Trophoblast cell (in vitro differentiated cells and primary cell): Measurements from ENCODE around the gene CRELD2.

Source experiments
- DNase-seq, 2 donors: peaks; one replicate each; pipeline ENCODE4 v3.0.0-alpha.2; 2016
- H2AFZ ChIP-seq: 2 replicates; pipeline ENCODE4 v1.6.1; 2013; ENCODE audit warnings: low read length, moderate library complexity, mild to moderate bottlenecking; ENCODE audit not compliant: insufficient read depth, poor library complexity
- H2AK5ac ChIP-seq: 2 replicates; pipeline ENCODE4 v1.6.1; 2013; ENCODE audit warnings: mild to moderate bottlenecking, low read length
- H2BK120ac ChIP-seq: 2 replicates; pipeline ENCODE4 v1.6.1; 2013; ENCODE audit warnings: low read length, mild to moderate bottlenecking, moderate library complexity; ENCODE audit not compliant: insufficient read depth, poor library complexity
- H2BK12ac ChIP-seq: 2 replicates; pipeline ENCODE4 v1.6.1; 2013; ENCODE audit warnings: mild to moderate bottlenecking, low read length, moderate library complexity
- H2BK5ac ChIP-seq: 2 replicates; pipeline ENCODE4 v1.6.1; 2013; ENCODE audit warnings: low read length, low read depth, moderate library complexity, mild to moderate bottlenecking; ENCODE audit not compliant: poor library complexity
- H3K14ac ChIP-seq: 2 replicates; pipeline ENCODE4 v1.6.1; 2013; ENCODE audit warnings: mild to moderate bottlenecking, low read length
- H3K18ac ChIP-seq: 2 replicates; pipeline ENCODE4 v1.6.1; 2013; ENCODE audit warnings: mild to moderate bottlenecking, low read length
- H3K23ac ChIP-seq: 2 replicates; pipeline ENCODE4 v1.6.1; 2013; ENCODE audit warnings: low read length
- H3K27ac ChIP-seq: 2 replicates; pipeline ENCODE4 v1.5.1; 2013; ENCODE audit warnings: low read depth, mild to moderate bottlenecking, inconsistent platforms, low read length, moderate library complexity
- H3K27me3 ChIP-seq: 2 replicates; pipeline ENCODE4 v1.6.1; 2013; ENCODE audit warnings: inconsistent platforms, mild to moderate bottlenecking, low read length, moderate library complexity; ENCODE audit not compliant: insufficient read depth
- H3K36me3 ChIP-seq, 2 experiments: 1 replicate in 1 of 2; 2 replicates in 1 of 2; pipeline ENCODE4 v1.6.1; 2013; ENCODE audit warnings: low read length in 2 of 2, mild to moderate bottlenecking in 2 of 2, moderate library complexity in 1 of 2; ENCODE audit not compliant: insufficient read depth in 2 of 2, control insufficient read depth in 1 of 2
- H3K4ac ChIP-seq: 2 replicates; pipeline ENCODE4 v1.6.1; 2013; ENCODE audit warnings: low read depth, mild to moderate bottlenecking, low read length, moderate library complexity
- H3K4me1 ChIP-seq, 2 experiments: 1 replicate in 1 of 2; 2 replicates in 1 of 2; pipeline ENCODE4 v1.6.1; 2013; ENCODE audit warnings: low read length in 2 of 2, mild to moderate bottlenecking in 2 of 2, moderate library complexity in 1 of 2; ENCODE audit not compliant: insufficient read depth in 2 of 2, control insufficient read depth in 1 of 2
- H3K4me2 ChIP-seq: 2 replicates; pipeline ENCODE4 v1.6.1; 2013; ENCODE audit warnings: inconsistent platforms, mild to moderate bottlenecking, low read length, moderate library complexity
- H3K4me3 ChIP-seq: 2 replicates; pipeline ENCODE4 v1.5.1; 2013; ENCODE audit warnings: mild to moderate bottlenecking, low read depth, low read length, inconsistent platforms
- H3K79me1 ChIP-seq: one replicate; pipeline ENCODE4 v1.6.1; 2013; ENCODE audit warnings: low read length
- H3K79me2 ChIP-seq: 2 replicates; pipeline ENCODE4 v1.6.1; 2013; ENCODE audit warnings: low read length, mild to moderate bottlenecking; ENCODE audit not compliant: control insufficient read depth, insufficient read depth, poor library complexity
- H3K9ac ChIP-seq: 2 replicates; pipeline ENCODE4 v1.6.1; 2013; ENCODE audit warnings: mild to moderate bottlenecking, low read length
- H3K9me3 ChIP-seq: 2 replicates; pipeline ENCODE4 v1.6.1; 2013; ENCODE audit warnings: low read depth, mild to moderate bottlenecking, control low read depth, inconsistent platforms, low read length; ENCODE audit not compliant: insufficient read depth
- H4K12ac ChIP-seq: 2 replicates; pipeline ENCODE4 v1.6.1; 2013; ENCODE audit warnings: low read depth, mild to moderate bottlenecking, low read length, moderate library complexity
- H4K8ac ChIP-seq: 2 replicates; pipeline ENCODE4 v1.6.1; 2013; ENCODE audit warnings: low read depth, mild to moderate bottlenecking, low read length, moderate library complexity
- H4K91ac ChIP-seq: one replicate; pipeline ENCODE4 v1.6.1; 2013; ENCODE audit warnings: low read depth, mild to moderate bottlenecking, low read length, moderate library complexity
- WGBS: extraction: QIAGEN DNeasy Blood & Tissue Kit; methylation state at CpG from one replicate; pipeline ENCODE4 v1.1.7; 2013; ENCODE audit warnings: missing lambda C conversion rate; ENCODE audit not compliant: insufficient read length, insufficient coverage; ENCODE audit errors: extremely low coverage; 5-methylcytosine and 5-hydroxymethylcytosine counted together

The CRELD2 gene

DNA sequence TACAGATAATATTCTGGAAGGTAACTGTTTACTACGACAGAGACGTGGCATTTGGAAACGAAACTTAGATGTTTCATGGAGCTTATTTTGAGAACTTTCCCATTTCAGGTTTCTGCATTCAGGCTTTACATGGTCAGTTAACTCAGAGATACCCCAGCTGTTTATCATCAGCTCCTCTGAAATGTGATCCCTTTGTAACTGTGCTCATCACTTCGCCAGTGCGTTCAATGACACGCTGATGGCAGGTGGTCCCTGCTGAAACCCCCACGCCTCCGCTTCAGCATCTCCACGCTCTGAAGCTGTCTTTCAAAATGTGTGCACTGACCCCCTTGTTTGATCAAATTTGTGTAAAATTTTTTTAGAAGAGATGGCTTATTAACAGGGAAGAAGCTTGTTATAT is 30.7 kb upstream of the CRELD2 start:
- no peaks in the 10 kb centered on the region for H3K27me3 ChIP-seq
- no peak overlapping the region for H4K91ac ChIP-seq
- no peak overlapping the region for H2AFZ ChIP-seq
- no peak overlapping the region for H3K23ac ChIP-seq
- no peak overlapping the region for H3K14ac ChIP-seq
- H4K12ac ChIP-seq = no peak overlapping the region
- WGBS = no CpG with 5 or more reads among the region's 9 CpGs
- H3K79me1 ChIP-seq = no peaks in the 10 kb centered on the region
- H3K9ac ChIP-seq = no peak overlapping the region
- H3K4ac ChIP-seq = no peak overlapping the region
- no peak overlapping the region for H2BK5ac ChIP-seq
- H3K4me3 ChIP-seq = no peak overlapping the region
- H3K79me2 ChIP-seq = no peaks in the 10 kb centered on the region
- H4K8ac ChIP-seq = no peak overlapping the region
- no peak for DNase-seq
- no peaks in the 10 kb centered on the region for H3K4me1 ChIP-seq
- H3K36me3 ChIP-seq = peaks cover 51 to 62% of the 10 kb centered on the region in 2 experiments
- H3K27ac ChIP-seq = no peak overlapping the region
- H3K9me3 ChIP-seq = peaks cover 13% of the 10 kb centered on the region
- H3K18ac ChIP-seq = no peak overlapping the region
- no peak overlapping the region for H2AK5ac ChIP-seq
- no peak overlapping the region for H2BK12ac ChIP-seq
- no peak overlapping the region for H2BK120ac ChIP-seq
- H3K4me2 ChIP-seq = no peak overlapping the region

DNA sequence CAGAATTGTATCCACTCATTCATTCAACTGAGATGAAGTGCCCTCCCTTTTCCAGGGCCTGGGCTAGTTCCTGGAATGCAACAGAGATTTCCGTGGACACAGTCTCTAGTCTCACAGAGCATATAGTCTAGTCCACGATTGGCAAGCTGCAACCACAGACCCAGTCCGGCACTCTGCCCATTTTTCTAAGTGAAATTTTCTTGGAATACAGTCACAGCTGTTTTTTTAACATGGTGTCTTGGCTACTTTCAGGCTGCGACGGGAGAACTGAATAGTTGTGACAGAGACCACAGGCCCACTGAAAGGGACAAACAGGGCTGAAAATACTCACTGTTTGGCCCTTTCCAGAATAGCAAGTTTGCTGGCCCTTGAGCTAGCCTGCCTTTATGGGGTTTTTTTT is 29.4 kb upstream of the CRELD2 start:
- H4K91ac ChIP-seq = no peak overlapping the region
- no peaks in the 10 kb centered on the region for H3K79me1 ChIP-seq
- H3K36me3 ChIP-seq = peaks cover 46 to 55% of the 10 kb centered on the region in 2 experiments
- H3K18ac ChIP-seq = no peak overlapping the region
- no peak overlapping the region for H2BK120ac ChIP-seq
- H3K9ac ChIP-seq = no peak overlapping the region
- peaks cover 13% of the 10 kb centered on the region for H3K9me3 ChIP-seq
- H3K27me3 ChIP-seq = no peaks in the 10 kb centered on the region
- no peak overlapping the region for H2BK12ac ChIP-seq
- H2BK5ac ChIP-seq = no peak overlapping the region
- no peaks in the 10 kb centered on the region for H3K79me2 ChIP-seq
- H3K4me1 ChIP-seq = no peaks in the 10 kb centered on the region
- no CpG with 5 or more reads among the region's 5 CpGs for WGBS
- no peak overlapping the region for H4K12ac ChIP-seq
- H3K23ac ChIP-seq = no peak overlapping the region
- no peak for DNase-seq
- H2AK5ac ChIP-seq = no peak overlapping the region
- no peak overlapping the region for H3K27ac ChIP-seq
- H3K14ac ChIP-seq = no peak overlapping the region
- H3K4me2 ChIP-seq = no peak overlapping the region
- no peak overlapping the region for H4K8ac ChIP-seq
- H2AFZ ChIP-seq = no peak overlapping the region
- no peak overlapping the region for H3K4me3 ChIP-seq
- H3K4ac ChIP-seq = no peak overlapping the region

DNA sequence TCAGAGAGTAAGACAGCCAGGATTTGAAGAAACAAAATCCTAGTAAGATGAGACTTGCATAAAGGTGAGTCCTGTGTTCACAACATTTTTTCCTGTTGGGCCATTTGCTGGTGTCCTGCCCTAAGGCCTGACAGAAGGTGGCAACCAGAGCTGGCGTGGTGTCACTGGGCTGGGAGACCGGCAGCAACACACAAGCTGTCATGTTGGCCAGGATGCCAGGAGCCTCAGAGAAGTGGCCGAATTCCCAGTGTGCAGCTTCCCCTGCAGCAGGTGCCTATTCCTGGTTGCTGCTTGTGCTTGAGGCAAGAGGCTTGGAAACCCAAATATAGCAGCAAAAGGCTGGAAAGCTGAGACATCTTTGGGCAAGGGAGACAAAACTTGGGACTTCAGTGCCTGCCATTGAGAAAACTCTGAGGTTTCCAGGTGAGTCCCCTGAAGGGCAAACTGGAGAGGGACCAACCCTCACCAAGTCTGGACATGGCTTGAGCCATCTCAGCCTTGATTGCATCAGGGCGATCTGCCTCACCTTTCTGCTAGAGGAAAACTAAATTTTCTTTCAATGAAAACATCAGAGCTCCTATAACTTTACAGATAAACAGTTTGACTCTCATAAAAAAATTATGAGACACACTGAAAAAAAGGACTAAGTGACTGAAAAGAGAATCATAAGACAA is 26.1 kb upstream of the CRELD2 start:
- no peaks in the 10 kb centered on the region for H3K4me1 ChIP-seq
- H3K4me3 ChIP-seq = no peak overlapping the region
- no peak overlapping the region for H3K18ac ChIP-seq
- no peak overlapping the region for H2BK5ac ChIP-seq
- no peak overlapping the region for H4K12ac ChIP-seq
- H3K27me3 ChIP-seq = no peaks in the 10 kb centered on the region
- no peak overlapping the region for H3K4ac ChIP-seq
- no peak overlapping the region for H4K91ac ChIP-seq
- no peak overlapping the region for H4K8ac ChIP-seq
- H3K36me3 ChIP-seq = peaks cover 17 to 24% of the 10 kb centered on the region in 2 experiments
- H3K9me3 ChIP-seq = peaks cover 11% of the 10 kb centered on the region
- H3K27ac ChIP-seq = no peak overlapping the region
- no peaks in the 10 kb centered on the region for H3K79me2 ChIP-seq
- no peak overlapping the region for H2AFZ ChIP-seq
- no peak overlapping the region for H3K23ac ChIP-seq
- H2BK12ac ChIP-seq = no peak overlapping the region
- H3K4me2 ChIP-seq = no peak overlapping the region
- H2AK5ac ChIP-seq = no peak overlapping the region
- DNase-seq = no peak
- no peak overlapping the region for H2BK120ac ChIP-seq
- no peaks in the 10 kb centered on the region for H3K79me1 ChIP-seq
- no peak overlapping the region for H3K9ac ChIP-seq
- no peak overlapping the region for H3K14ac ChIP-seq
- no CpG with 5 or more reads among the region's 4 CpGs for WGBS

DNA sequence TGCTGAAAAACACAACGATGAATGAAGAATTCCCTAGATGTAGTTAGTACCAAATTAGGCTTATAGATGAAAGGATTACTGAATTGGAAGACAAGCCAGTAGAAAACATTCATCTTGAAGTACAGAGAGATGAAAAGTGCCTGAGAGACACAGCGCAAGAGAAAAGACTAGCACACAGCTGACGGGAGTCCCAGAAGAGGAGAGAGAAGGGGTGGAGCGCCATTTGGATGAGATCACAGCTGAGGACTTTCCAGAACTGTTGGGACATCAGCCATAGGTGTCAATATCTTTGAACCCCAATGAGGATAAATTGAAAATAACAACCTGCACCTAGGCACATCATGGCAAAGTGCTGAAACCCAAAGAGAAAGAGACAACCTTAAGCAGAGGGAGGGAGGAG is 25.4 kb upstream of the CRELD2 start:
- no CpG with 5 or more reads among the region's 4 CpGs for WGBS

More for the DNA sequence above, 25.4 kb upstream of the CRELD2 start:
- Histone ChIP-seq H3K27ac (no peak overlapping the region), H2AFZ (no peak overlapping the region), H2BK5ac (no peak overlapping the region), H3K18ac (no peak overlapping the region), H4K12ac (no peak overlapping the region), H3K4me2 (no peak overlapping the region), H2AK5ac (no peak overlapping the region), H3K4me3 (no peak overlapping the region), H4K8ac (no peak overlapping the region), H3K9ac (no peak overlapping the region), H3K27me3 (no peaks in the 10 kb centered on the region), H3K23ac (no peak overlapping the region), H4K91ac (no peak overlapping the region), H3K9me3 (peaks cover 11% of the 10 kb centered on the region), H3K4ac (no peak overlapping the region), H2BK120ac (no peak overlapping the region), H3K79me2 (no peaks in the 10 kb centered on the region), H2BK12ac (no peak overlapping the region), H3K79me1 (no peaks in the 10 kb centered on the region), H3K14ac (no peak overlapping the region), H3K36me3 (peaks cover 15 to 19% of the 10 kb centered on the region in 2 experiments), H3K4me1 (no peaks in the 10 kb centered on the region)
- no peak for DNase-seq
